CMK (cell line): Measurements from ENCODE around the gene ST7.

Source experiments
- DNase-seq: peaks from one replicate; pipeline ENCODE4 v3.0.0-alpha.2; 2010; ENCODE audit warnings: low read depth

The ST7 gene

GRCh38 chr7:116977172-116977571, 23.9 kb downstream of the ST7 start:
- no peak for DNase-seq

GRCh38 chr7:116978006-116978405, 24.7 kb downstream of the ST7 start:
- no peak for DNase-seq

- DNase-seq: no peak
Measured at GRCh38 chr7:116979430-116979829, 26.1 kb downstream of the ST7 start.

GRCh38 chr7:116980354-116980753, 27.1 kb downstream of the ST7 start:
- no peak for DNase-seq

- DNase-seq: no peak
Measured at GRCh38 chr7:116981939-116982338, 28.6 kb downstream of the ST7 start.

GRCh38 chr7:116984511-116984910, 31.2 kb downstream of the ST7 start:
- DNase-seq: no peak

GRCh38 chr7:116984917-116985316, 31.6 kb downstream of the ST7 start:
- DNase-seq: no peak

- no peak for DNase-seq
Measured at GRCh38 chr7:116985575-116985974, 32.3 kb downstream of the ST7 start.

GRCh38 chr7:116986611-116987565, 33.6 kb downstream of the ST7 start:
- DNase-seq: no peak

GRCh38 chr7:116988363-116988989, 35.2 kb downstream of the ST7 start:
- DNase-seq: no peak

GRCh38 chr7:116990056-116990455, 36.8 kb downstream of the ST7 start:
- no peak for DNase-seq

- DNase-seq: no peak
Measured at GRCh38 chr7:116991233-116991632, 37.9 kb downstream of the ST7 start.

- no peak for DNase-seq
Measured at GRCh38 chr7:116994611-116995010, 41.3 kb downstream of the ST7 start.

GRCh38 chr7:116997972-116998371, 44.7 kb downstream of the ST7 start:
- no peak for DNase-seq

GRCh38 chr7:116998567-116999175, 45.4 kb downstream of the ST7 start:
- no peak for DNase-seq

GRCh38 chr7:116999311-116999710, 46.0 kb downstream of the ST7 start:
- no peak for DNase-seq

- no peak for DNase-seq
Measured at GRCh38 chr7:117001283-117001682, 48.0 kb downstream of the ST7 start.

GRCh38 chr7:117004899-117005298, 51.6 kb downstream of the ST7 start:
- DNase-seq: no peak

GRCh38 chr7:117005449-117005848, 52.1 kb downstream of the ST7 start:
- no peak for DNase-seq

- DNase-seq: no peak
Measured at GRCh38 chr7:117006907-117007684, 53.8 kb downstream of the ST7 start.

- no peak for DNase-seq
Measured at GRCh38 chr7:117008118-117008885, 55.0 kb downstream of the ST7 start.
